SJSA1 (cell line): ENCODE data around the gene SERINC5. TPM values are rescaled to one million over a fixed set of nuclear protein-coding genes. Genes with fewer than 3 reads are reported as not detected.

Experiments used
- DNase-seq, 2 experiments: peaks; one replicate each; pipeline ENCODE4 v3.0.0-alpha.2; 2015 to 2020; ENCODE audit warnings: low spot score in 2 of 2, low read depth in 1 of 2
- H3K27ac ChIP-seq: fragments of 250-450 bp; sonication (Bioruptor Pico); 2 replicates; pipeline ENCODE4 v1.5.1; 2020; ENCODE audit warnings: mild to moderate bottlenecking, moderate library complexity
- H3K27me3 ChIP-seq: fragments of 250-450 bp; sonication (Bioruptor Pico); replicated peaks from 2 replicates; pipeline ENCODE4 v1.5.1; 2020; ENCODE audit warnings: mild to moderate bottlenecking, moderate library complexity
- H3K36me3 ChIP-seq: fragments of 250-450 bp; sonication (Bioruptor Pico); 2 replicates; pipeline ENCODE4 v1.5.1; 2020; ENCODE audit warnings: mild to moderate bottlenecking
- H3K4me1 ChIP-seq: fragments of 250-450 bp; sonication (Bioruptor Pico); replicated peaks from 2 replicates; pipeline ENCODE4 v1.6.1; 2021; ENCODE audit warnings: mild to moderate bottlenecking
- H3K4me3 ChIP-seq: fragments of 250-450 bp; sonication (Bioruptor Pico); 2 replicates; pipeline ENCODE4 v1.5.1; 2020; ENCODE audit warnings: mild to moderate bottlenecking
- H3K9me3 ChIP-seq: fragments of 250-450 bp; sonication (Bioruptor Pico); replicated peaks from 2 replicates; pipeline ENCODE4 v1.5.1; 2020; ENCODE audit warnings: mild to moderate bottlenecking
- total RNA-seq: library from RNA; depleted of rRNA; stranded (reverse); fragments of >200 nt; shearing (Covaris generic); gene quantifications from 2 replicates; pipeline ENCODE4 v1.2.3, GENCODE V29; 2014; rRNA removed

SERINC5 gene
- total RNA-seq, 1 experiment from 2014 or later: 7.0 TPM

- Histone ChIP-seq H3K27me3 (no peaks in the 10 kb centered on the region; the same call in 1 of the 2 replicates), H3K4me3 (no peak overlapping the region), H3K4me1 (no peaks in the 10 kb centered on the region), H3K36me3 (no peaks in the 10 kb centered on the region), H3K27ac (no peak overlapping the region), H3K9me3 (no peaks in the 10 kb centered on the region)
- no peak for DNase-seq
Measured at GRCh38 chr5:80067531-80068245, 188.2 kb downstream of the SERINC5 start.

GRCh38 chr5:80067016-80067415 lies 188.8 kb downstream of the SERINC5 start:
- no peak overlapping the region for H3K27ac ChIP-seq
- no peaks in the 10 kb centered on the region for H3K4me1 ChIP-seq
- H3K9me3 ChIP-seq: no peaks in the 10 kb centered on the region
- no peaks in the 10 kb centered on the region for H3K36me3 ChIP-seq
- no peak overlapping the region for H3K4me3 ChIP-seq
- H3K27me3 ChIP-seq: no peaks in the 10 kb centered on the region; the same call in 1 of the 2 replicates
- no peak for DNase-seq

GRCh38 chr5:80064124-80064523 lies 191.7 kb downstream of the SERINC5 start:
- no peak overlapping the region for H3K27ac ChIP-seq
- no peaks in the 10 kb centered on the region for H3K9me3 ChIP-seq
- no peak overlapping the region for H3K4me3 ChIP-seq
- DNase-seq: no peak
- H3K27me3 ChIP-seq: no peaks in the 10 kb centered on the region
- no peaks in the 10 kb centered on the region for H3K4me1 ChIP-seq
- no peaks in the 10 kb centered on the region for H3K36me3 ChIP-seq

Other genes with a start within 250 kb of the SERINC5 start
- 0.42 and 2.0 TPM in 2 replicates for gene THBS4, start 220.7 kb downstream of the SERINC5 start, total RNA-seq
- not detected in 2 replicates for gene SPZ1, start 64.0 kb upstream of the SERINC5 start, total RNA-seq
- gene ZFYVE16, start 152.0 kb upstream of the SERINC5 start, total RNA-seq: 30.1 and 30.9 TPM in 2 replicates
- 2.1 and 3.9 TPM in 2 replicates for gene FAM151B, start 232.1 kb upstream of the SERINC5 start, total RNA-seq